ENCODE results near the gene SLC27A3. TPM values are rescaled to one million over a fixed set of nuclear protein-coding genes. Genes with fewer than 3 reads are reported as not detected.

The SLC27A3 gene
- total RNA-seq, 1 experiment from 2014 or later = 42.0 TPM

GRCh38 chr1:153767519-153767918 lies 7.7 kb upstream of the SLC27A3 start:
- Histone ChIP-seq H2AK5ac (ENCODE audit: insufficient read length, low read length) (no peak overlapping the region), H4K20me1 (ENCODE audit: control insufficient read depth, insufficient read depth, insufficient read length) (no peaks in the 10 kb centered on the region), H2BK15ac (ENCODE audit: low read depth, low read length) (no peak overlapping the region), H3K79me2 (ENCODE audit: insufficient read depth, low read length) (no peaks in the 10 kb centered on the region), H3K27me3 (ENCODE audit: insufficient read depth, low read length) (no peaks in the 10 kb centered on the region), H3K27ac (ENCODE audit: insufficient read length, low read depth, low read length) (no peak overlapping the region), H3K4me1 (ENCODE audit: insufficient read depth, low read length) (0 out of 2 replicates have a peak, but pooled peaks cover 2% of the 10 kb centered on the region), H2BK12ac (ENCODE audit: insufficient read length, low read depth, low read length) (no peak overlapping the region), H3K4me2 (ENCODE audit: insufficient read depth, insufficient read length, low read length) (no peak overlapping the region), H2BK20ac (ENCODE audit: low read depth, low read length, poor library complexity, severe bottlenecking) (no peak overlapping the region), H4K91ac (ENCODE audit: insufficient read length, low read depth, low read length) (no peak overlapping the region), H3K23ac (ENCODE audit: insufficient read length, low read depth, low read length) (no peak overlapping the region), H4K8ac (replicated peaks; ENCODE audit: insufficient read length, low read depth, low read length) (no peak overlapping the region), H3K14ac (ENCODE audit: insufficient read depth, low read length) (no peak overlapping the region), H2BK5ac (ENCODE audit: insufficient read length, low read length) (no peak overlapping the region), H3K23me2 (ENCODE audit: insufficient read length, low read depth, low read length, poor library complexity, severe bottlenecking) (no peaks in the 10 kb centered on the region), H3K18ac (ENCODE audit: insufficient read length, low read depth, low read length) (no peak overlapping the region), H2AFZ (ENCODE audit: low read length) (no peak overlapping the region), H3K79me1 (ENCODE audit: insufficient read depth, low read depth, low read length, poor library complexity, severe bottlenecking) (no peaks in the 10 kb centered on the region), H3T11ph (ENCODE audit: low read length) (no peak overlapping the region), H3K9ac (ENCODE audit: extremely low read depth, insufficient read length, low read length) (no peak overlapping the region), H3K9me3 (ENCODE audit: control insufficient read depth, low read depth, low read length) (no peaks in the 10 kb centered on the region), H3K56ac (ENCODE audit: insufficient read length, low read depth, low read length) (no peak overlapping the region), H2BK120ac (ENCODE audit: low read depth, low read length, poor library complexity, severe bottlenecking) (no peak overlapping the region), H3K4ac (ENCODE audit: low read depth, low read length) (no peak overlapping the region), H4K5ac (ENCODE audit: insufficient read length, low read depth, low read length) (no peak overlapping the region)
- WGBS (ENCODE audit: extremely low coverage, insufficient read length, low lambda C conversion rate) = no CpG with 5 or more reads among the region's 11 CpGs
- no peak for TF ChIP-seq CTCF (conservative IDR thresholded peaks at IDR 0.05)
- DNase-seq = no peak
- Mint-ChIP-seq H3K27me3 (ENCODE audit: low read depth) (no peaks in the 10 kb centered on the region), H3K36me3 (ENCODE audit: insufficient read depth in 1 of 3, low read depth in 3 of 3) (peaks cover 50 to 90% (median 78%) of the 10 kb centered on the region in 3 experiments; a peak in 6 of 7 replicates), H3K4me1 (peaks cover 3 to 17% of the 10 kb centered on the region in 2 experiments; a peak in 2 of 4 replicates), H3K9me3 (no peaks in the 10 kb centered on the region), H3K27ac (no peak overlapping the region; a peak in 1 of 7 replicates), H3K4me3 (no peak overlapping the region; a peak in 1 of 5 replicates)
